Stimulated activated CD8-positive, alpha-beta memory T cell treated with anti-CD3 and anti-CD28 coated beads, Interleukin-12 subunit alpha, Interleukin-12 subunit beta, amount 100 ng/mL, for 1 hour (primary cell): ENCODE results near the gene HEPHL1.

Experiments used
- DNase-seq: peaks from one replicate; pipeline ENCODE4 v3.0.0-alpha.2; 2020; ENCODE audit warnings: low read depth

The HEPHL1 gene

GRCh38 chr11:94018721-94019120, 2.4 kb upstream of the HEPHL1 start:
- no peak for DNase-seq

GRCh38 chr11:94023856-94024255, 2.7 kb downstream of the HEPHL1 start:
- DNase-seq: no peak

GRCh38 chr11:94024547-94024946, 3.4 kb downstream of the HEPHL1 start:
- no peak for DNase-seq

- no peak for DNase-seq
These were observed 4.7 kb downstream of the HEPHL1 start for GRCh38 chr11:94025690-94026394.

- DNase-seq: no peak
These were observed 6.1 kb downstream of the HEPHL1 start for GRCh38 chr11:94027210-94027609.

- no peak for DNase-seq
These were observed 7.3 kb downstream of the HEPHL1 start for GRCh38 chr11:94028436-94028835.

- no peak for DNase-seq
These were observed 8.9 kb downstream of the HEPHL1 start for GRCh38 chr11:94030059-94030458.

- DNase-seq: no peak
These were observed 10.5 kb downstream of the HEPHL1 start for GRCh38 chr11:94031625-94032024.

GRCh38 chr11:94032066-94032465, 10.9 kb downstream of the HEPHL1 start:
- no peak for DNase-seq

GRCh38 chr11:94032725-94033124, 11.6 kb downstream of the HEPHL1 start:
- DNase-seq: no peak

GRCh38 chr11:94034207-94034606, 13.1 kb downstream of the HEPHL1 start:
- DNase-seq: no peak

GRCh38 chr11:94036096-94036495, 14.9 kb downstream of the HEPHL1 start:
- DNase-seq: no peak

GRCh38 chr11:94043241-94043640, 22.1 kb downstream of the HEPHL1 start:
- no peak for DNase-seq

- no peak for DNase-seq
These were observed 25.6 kb downstream of the HEPHL1 start for GRCh38 chr11:94046796-94047195.

GRCh38 chr11:94048032-94048709, 27.0 kb downstream of the HEPHL1 start:
- no peak for DNase-seq

GRCh38 chr11:94049351-94049750, 28.2 kb downstream of the HEPHL1 start:
- DNase-seq: no peak

- DNase-seq: no peak
These were observed 37.5 kb downstream of the HEPHL1 start for GRCh38 chr11:94058630-94059029.

- DNase-seq: no peak
These were observed 37.9 kb downstream of the HEPHL1 start for GRCh38 chr11:94059065-94059464.

- DNase-seq: no peak
These were observed 39.2 kb downstream of the HEPHL1 start for GRCh38 chr11:94060401-94060800.

GRCh38 chr11:94062360-94062759, 41.2 kb downstream of the HEPHL1 start:
- no peak for DNase-seq

- DNase-seq: no peak
These were observed 45.8 kb downstream of the HEPHL1 start for GRCh38 chr11:94066901-94067429.

- DNase-seq: no peak
These were observed 47.6 kb downstream of the HEPHL1 start for GRCh38 chr11:94068764-94069163.

GRCh38 chr11:94077552-94078293, 56.6 kb downstream of the HEPHL1 start:
- no peak for DNase-seq
